Mammary epithelial cell (primary cell): ENCODE results near the gene CCDC177.

ENCODE experiments used
- EZH2 ChIP-seq: IDR thresholded peaks from 2 replicates; pipeline ENCODE4 v1.6.1; 2012; ENCODE audit warnings: low read length, inconsistent platforms, borderline replicate concordance
- TF ChIP-seq, protein P1 (sequence below), 2 donors: IDR thresholded peaks in 1 of 2; conservative IDR thresholded peaks in 1 of 2; 2 replicates each; pipeline ENCODE4 v1.5.1; 2011 to 2012; ENCODE audit warnings: inconsistent platforms in 2 of 2, low read length in 2 of 2, mild to moderate bottlenecking in 2 of 2, control low read depth in 1 of 2, low read depth in 1 of 2; ENCODE audit not compliant: insufficient read depth in 1 of 2; ENCODE audit errors: extremely low read depth in 1 of 2

DNA sequence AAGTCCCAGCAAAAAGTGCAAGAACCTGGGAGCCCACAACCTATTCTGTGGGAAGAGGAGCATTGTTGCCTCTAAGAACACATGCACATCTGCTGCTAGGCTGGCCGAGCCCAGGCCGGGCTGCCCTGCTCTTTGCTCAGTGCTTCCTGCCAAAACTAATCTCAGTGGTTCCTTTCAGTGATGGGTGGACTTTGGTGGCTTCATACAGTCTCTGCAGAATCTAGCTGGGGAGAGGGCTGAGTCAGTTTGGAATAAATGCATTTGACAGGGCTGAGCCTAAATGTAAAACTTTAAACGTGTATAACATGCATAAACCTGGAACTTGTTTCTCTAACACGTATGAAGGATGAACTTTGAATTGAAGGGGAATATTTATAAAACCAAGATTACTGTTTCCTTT is 44.6 kb downstream of the CCDC177 start:
- TF ChIP-seq, protein P1, sequence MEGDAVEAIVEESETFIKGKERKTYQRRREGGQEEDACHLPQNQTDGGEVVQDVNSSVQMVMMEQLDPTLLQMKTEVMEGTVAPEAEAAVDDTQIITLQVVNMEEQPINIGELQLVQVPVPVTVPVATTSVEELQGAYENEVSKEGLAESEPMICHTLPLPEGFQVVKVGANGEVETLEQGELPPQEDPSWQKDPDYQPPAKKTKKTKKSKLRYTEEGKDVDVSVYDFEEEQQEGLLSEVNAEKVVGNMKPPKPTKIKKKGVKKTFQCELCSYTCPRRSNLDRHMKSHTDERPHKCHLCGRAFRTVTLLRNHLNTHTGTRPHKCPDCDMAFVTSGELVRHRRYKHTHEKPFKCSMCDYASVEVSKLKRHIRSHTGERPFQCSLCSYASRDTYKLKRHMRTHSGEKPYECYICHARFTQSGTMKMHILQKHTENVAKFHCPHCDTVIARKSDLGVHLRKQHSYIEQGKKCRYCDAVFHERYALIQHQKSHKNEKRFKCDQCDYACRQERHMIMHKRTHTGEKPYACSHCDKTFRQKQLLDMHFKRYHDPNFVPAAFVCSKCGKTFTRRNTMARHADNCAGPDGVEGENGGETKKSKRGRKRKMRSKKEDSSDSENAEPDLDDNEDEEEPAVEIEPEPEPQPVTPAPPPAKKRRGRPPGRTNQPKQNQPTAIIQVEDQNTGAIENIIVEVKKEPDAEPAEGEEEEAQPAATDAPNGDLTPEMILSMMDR (conservative IDR thresholded peaks at IDR 0.05 in 1 of 2, IDR thresholded peaks at IDR 0.05 in 1 of 2; ENCODE audit: extremely low read depth in 1 of 2, insufficient read depth in 1 of 2, low read depth in 1 of 2, low read length in 2 of 2), result no peak
- no peak for TF ChIP-seq EZH2
